GM12878 (cell line): ENCODE data around the gene CDKN1B. TPM values are rescaled to one million over a fixed set of nuclear protein-coding genes. Genes with fewer than 3 reads are reported as not detected.

Experiments used
- BCL11A ChIP-seq: IDR thresholded peaks from 2 replicates; pipeline ENCODE4 v1.6.1; 2011; ENCODE audit warnings: low read depth, low read length
- BRCA1 ChIP-seq: IDR thresholded peaks from 2 replicates; pipeline ENCODE4 v1.6.1; 2011; ENCODE audit warnings: low read depth, low read length, improper control_type of control experiment
- EZH2 ChIP-seq: IDR thresholded peaks from 2 replicates; pipeline ENCODE4 v1.6.1; 2012; ENCODE audit warnings: low read depth, mild to moderate bottlenecking, control low read depth, inconsistent platforms, low read length, borderline replicate concordance; ENCODE audit not compliant: control insufficient read depth
- IKZF2 ChIP-seq, 2 experiments: fragments of 450-650 bp; IDR thresholded peaks; 2 replicates each; pipeline ENCODE4 v1.6.1; 2017; ENCODE audit warnings: mild to moderate bottlenecking in 2 of 2, moderate library complexity in 2 of 2
- IRF4 ChIP-seq: IDR thresholded peaks from 2 replicates; pipeline ENCODE4 v1.6.1; 2011; ENCODE audit warnings: low read depth, low read length
- MYC ChIP-seq: IDR thresholded peaks from 2 replicates; pipeline ENCODE4 v1.6.1; 2011; ENCODE audit warnings: mild to moderate bottlenecking, low read length, moderate library complexity, inconsistent platforms; ENCODE audit not compliant: insufficient read depth, insufficient replicate concordance, insufficient read length, severe bottlenecking
- NFYB ChIP-seq: IDR thresholded peaks from 2 replicates; pipeline ENCODE4 v1.6.1; 2011; ENCODE audit warnings: low read depth, mild to moderate bottlenecking, low read length, improper control_type of control experiment, moderate library complexity; ENCODE audit not compliant: insufficient read depth
- NR2C1 ChIP-seq: fragments of 450-650 bp; IDR thresholded peaks from 2 replicates; pipeline ENCODE4 v1.6.1; 2017; ENCODE audit warnings: antibody characterized with exemption, mild to moderate bottlenecking, moderate library complexity
- PML ChIP-seq: IDR thresholded peaks from 2 replicates; pipeline ENCODE4 v1.6.1; 2012; ENCODE audit warnings: low read length, inconsistent platforms
- POU2F2 ChIP-seq: IDR thresholded peaks from 3 replicates; pipeline ENCODE4 v1.6.1; 2011; ENCODE audit warnings: low read depth, mild to moderate bottlenecking, low read length, borderline replicate concordance
- RAD51 ChIP-seq: fragments of 450-650 bp; IDR thresholded peaks from 2 replicates; pipeline ENCODE4 v1.6.1; 2016; ENCODE audit warnings: moderate library complexity, mild to moderate bottlenecking, inconsistent platforms
- RB1 ChIP-seq: fragments of 450-650 bp; formaldehyde crosslinking; IDR thresholded peaks from 2 replicates; pipeline ENCODE4 v1.6.1; 2017; ENCODE audit warnings: mild to moderate bottlenecking, borderline replicate concordance
- SMARCA5 ChIP-seq: fragments of 450-650 bp; IDR thresholded peaks from 2 replicates; pipeline ENCODE4 v1.6.1; 2017; ENCODE audit warnings: mild to moderate bottlenecking
- SREBF1 ChIP-seq: IDR thresholded peaks from 2 replicates; pipeline ENCODE4 v1.6.1; 2012; ENCODE audit warnings: mild to moderate bottlenecking, low read length
- SUZ12 ChIP-seq: fragments of 200-600 bp; sonication (generic); IDR thresholded peaks from one replicate; pipeline ENCODE4 v1.6.1; 2018; ENCODE audit warnings: antibody characterized with exemption, mild to moderate bottlenecking; ENCODE audit not compliant: unreplicated experiment
- YY1 ChIP-seq: IDR thresholded peaks from 2 replicates; pipeline ENCODE4 v1.6.1; 2011; ENCODE audit warnings: low read depth, mild to moderate bottlenecking, low read length
- ZNF622 ChIP-seq: fragments of 450-650 bp; IDR thresholded peaks from 2 replicates; pipeline ENCODE4 v1.6.1; 2017; ENCODE audit warnings: mild to moderate bottlenecking, inconsistent platforms
- polyA plus RNA-seq, 11 experiments: library from polyadenylated mRNA; depleted of rRNA in 4 of 11; unstranded in 6 of 11; stranded (reverse) in 5 of 11; fragments of >200 nt; fragmentation: Nextera tagmentation in 4 of 11; fragmentation: Illumina TruSeq in 1 of 11; extraction: Ambion mirVana in 4 of 11; extraction: Trizol in 1 of 11; gene quantifications; 1 replicate in 1 of 11; 2 replicates in 10 of 11; pipeline versions ENCODE4 v1.2.1 to v1.2.3, GENCODE V29; 2011 to 2016; ENCODE audit warnings: inconsistent platforms in 2 of 11, missing spikeins in 2 of 11, low read depth in 1 of 11
- total RNA-seq, 4 experiments: library from RNA; depleted of rRNA in 3 of 4; stranded (reverse); fragments of >200 nt in 3 of 4; fragmentation: Illumina TruSeq in 1 of 4; extraction: Trizol in 1 of 4; gene quantifications; 2 replicates each; pipeline versions ENCODE4 v1.2.1 to v1.2.3, GENCODE V29; 2013 to 2021
- TF ChIP-seq, protein P1 (sequence below): IDR thresholded peaks from 2 replicates; pipeline ENCODE4 v1.6.1; 2012; ENCODE audit warnings: improper control_type of control experiment, low read depth, low read length; ENCODE audit not compliant: insufficient replicate concordance
- TF ChIP-seq, protein P2 (sequence below): fragments of 450-650 bp; IDR thresholded peaks from 2 replicates; pipeline ENCODE4 v1.6.1; 2017; ENCODE audit warnings: mild to moderate bottlenecking, low read depth, inconsistent platforms; ENCODE audit not compliant: poor library complexity, severe bottlenecking
- TF ChIP-seq, protein P3 (sequence below): fragments of 150-350 bp; IDR thresholded peaks from 2 replicates; pipeline ENCODE4 v1.6.1; 2016; ENCODE audit warnings: low read depth, low read length

Gene CDKN1B
- total and polyA plus RNA-seq, 10 of the 15 experiments (the other 5 are each of a cell fraction or from before 2014, with no cell fraction given), result 4.2 to 39.1 (median 23.1) TPM

DNA sequence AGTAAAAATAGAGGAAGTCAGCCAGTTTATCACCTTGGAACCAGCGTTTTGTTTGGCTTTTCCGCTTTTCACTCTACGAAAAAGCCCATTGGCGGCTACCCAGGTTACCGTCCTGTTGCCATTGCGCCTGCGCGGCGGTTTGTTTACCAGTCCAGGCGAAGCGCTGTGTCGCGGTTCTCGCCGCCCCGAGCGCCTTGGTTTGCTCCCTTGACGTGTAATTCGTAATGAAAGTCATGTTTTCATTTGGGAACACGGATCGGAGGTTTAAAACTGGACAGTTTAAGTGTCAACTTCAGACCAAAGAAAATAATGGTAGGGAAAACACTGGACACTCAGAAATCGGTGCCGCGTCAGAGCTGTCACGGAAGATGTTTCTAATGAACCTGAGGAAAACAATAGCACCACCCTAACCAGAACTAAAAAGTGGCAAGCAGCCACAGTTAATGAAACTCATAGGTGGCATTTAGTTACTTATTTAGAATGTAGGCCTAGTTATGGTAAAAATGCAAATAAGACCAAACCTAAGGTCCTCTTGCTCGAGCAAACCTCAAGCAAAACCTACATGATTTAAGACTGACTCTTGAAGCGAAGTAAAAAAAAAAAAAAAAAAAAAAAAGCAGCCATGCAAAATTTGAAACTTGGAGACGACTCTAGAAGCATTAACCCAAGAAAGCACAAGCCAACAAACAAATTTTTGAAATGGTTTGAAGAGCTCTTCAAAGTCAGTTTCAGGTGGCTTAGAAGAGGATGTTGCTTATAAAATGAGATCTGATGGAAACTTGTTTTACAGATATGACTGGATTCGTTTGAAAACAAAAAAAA, 20.4 kb upstream of the CDKN1B start (continued):
- TF ChIP-seq, protein P1, sequence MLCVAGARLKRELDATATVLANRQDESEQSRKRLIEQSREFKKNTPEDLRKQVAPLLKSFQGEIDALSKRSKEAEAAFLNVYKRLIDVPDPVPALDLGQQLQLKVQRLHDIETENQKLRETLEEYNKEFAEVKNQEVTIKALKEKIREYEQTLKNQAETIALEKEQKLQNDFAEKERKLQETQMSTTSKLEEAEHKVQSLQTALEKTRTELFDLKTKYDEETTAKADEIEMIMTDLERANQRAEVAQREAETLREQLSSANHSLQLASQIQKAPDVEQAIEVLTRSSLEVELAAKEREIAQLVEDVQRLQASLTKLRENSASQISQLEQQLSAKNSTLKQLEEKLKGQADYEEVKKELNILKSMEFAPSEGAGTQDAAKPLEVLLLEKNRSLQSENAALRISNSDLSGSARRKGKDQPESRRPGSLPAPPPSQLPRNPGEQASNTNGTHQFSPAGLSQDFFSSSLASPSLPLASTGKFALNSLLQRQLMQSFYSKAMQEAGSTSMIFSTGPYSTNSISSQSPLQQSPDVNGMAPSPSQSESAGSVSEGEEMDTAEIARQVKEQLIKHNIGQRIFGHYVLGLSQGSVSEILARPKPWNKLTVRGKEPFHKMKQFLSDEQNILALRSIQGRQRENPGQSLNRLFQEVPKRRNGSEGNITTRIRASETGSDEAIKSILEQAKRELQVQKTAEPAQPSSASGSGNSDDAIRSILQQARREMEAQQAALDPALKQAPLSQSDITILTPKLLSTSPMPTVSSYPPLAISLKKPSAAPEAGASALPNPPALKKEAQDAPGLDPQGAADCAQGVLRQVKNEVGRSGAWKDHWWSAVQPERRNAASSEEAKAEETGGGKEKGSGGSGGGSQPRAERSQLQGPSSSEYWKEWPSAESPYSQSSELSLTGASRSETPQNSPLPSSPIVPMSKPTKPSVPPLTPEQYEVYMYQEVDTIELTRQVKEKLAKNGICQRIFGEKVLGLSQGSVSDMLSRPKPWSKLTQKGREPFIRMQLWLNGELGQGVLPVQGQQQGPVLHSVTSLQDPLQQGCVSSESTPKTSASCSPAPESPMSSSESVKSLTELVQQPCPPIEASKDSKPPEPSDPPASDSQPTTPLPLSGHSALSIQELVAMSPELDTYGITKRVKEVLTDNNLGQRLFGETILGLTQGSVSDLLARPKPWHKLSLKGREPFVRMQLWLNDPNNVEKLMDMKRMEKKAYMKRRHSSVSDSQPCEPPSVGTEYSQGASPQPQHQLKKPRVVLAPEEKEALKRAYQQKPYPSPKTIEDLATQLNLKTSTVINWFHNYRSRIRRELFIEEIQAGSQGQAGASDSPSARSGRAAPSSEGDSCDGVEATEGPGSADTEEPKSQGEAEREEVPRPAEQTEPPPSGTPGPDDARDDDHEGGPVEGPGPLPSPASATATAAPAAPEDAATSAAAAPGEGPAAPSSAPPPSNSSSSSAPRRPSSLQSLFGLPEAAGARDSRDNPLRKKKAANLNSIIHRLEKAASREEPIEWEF, result no peak
- TF ChIP-seq NR2C1, result no peak; the same call in 1 of the 2 replicates
- no peak for TF ChIP-seq BCL11A
- TF ChIP-seq BRCA1, result no peak
- TF ChIP-seq, protein P2, sequence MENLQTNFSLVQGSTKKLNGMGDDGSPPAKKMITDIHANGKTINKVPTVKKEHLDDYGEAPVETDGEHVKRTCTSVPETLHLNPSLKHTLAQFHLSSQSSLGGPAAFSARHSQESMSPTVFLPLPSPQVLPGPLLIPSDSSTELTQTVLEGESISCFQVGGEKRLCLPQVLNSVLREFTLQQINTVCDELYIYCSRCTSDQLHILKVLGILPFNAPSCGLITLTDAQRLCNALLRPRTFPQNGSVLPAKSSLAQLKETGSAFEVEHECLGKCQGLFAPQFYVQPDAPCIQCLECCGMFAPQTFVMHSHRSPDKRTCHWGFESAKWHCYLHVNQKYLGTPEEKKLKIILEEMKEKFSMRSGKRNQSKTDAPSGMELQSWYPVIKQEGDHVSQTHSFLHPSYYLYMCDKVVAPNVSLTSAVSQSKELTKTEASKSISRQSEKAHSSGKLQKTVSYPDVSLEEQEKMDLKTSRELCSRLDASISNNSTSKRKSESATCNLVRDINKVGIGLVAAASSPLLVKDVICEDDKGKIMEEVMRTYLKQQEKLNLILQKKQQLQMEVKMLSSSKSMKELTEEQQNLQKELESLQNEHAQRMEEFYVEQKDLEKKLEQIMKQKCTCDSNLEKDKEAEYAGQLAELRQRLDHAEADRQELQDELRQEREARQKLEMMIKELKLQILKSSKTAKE, result peak; percentile 58
- TF ChIP-seq SUZ12, result no peak
- TF ChIP-seq SREBF1, result no peak
- TF ChIP-seq RB1, result peak; percentile 63; the same call in 1 of the 2 replicates
- TF ChIP-seq POU2F2, result peak; percentile 49; the same call in 1 of the 3 replicates
- TF ChIP-seq, protein P3, sequence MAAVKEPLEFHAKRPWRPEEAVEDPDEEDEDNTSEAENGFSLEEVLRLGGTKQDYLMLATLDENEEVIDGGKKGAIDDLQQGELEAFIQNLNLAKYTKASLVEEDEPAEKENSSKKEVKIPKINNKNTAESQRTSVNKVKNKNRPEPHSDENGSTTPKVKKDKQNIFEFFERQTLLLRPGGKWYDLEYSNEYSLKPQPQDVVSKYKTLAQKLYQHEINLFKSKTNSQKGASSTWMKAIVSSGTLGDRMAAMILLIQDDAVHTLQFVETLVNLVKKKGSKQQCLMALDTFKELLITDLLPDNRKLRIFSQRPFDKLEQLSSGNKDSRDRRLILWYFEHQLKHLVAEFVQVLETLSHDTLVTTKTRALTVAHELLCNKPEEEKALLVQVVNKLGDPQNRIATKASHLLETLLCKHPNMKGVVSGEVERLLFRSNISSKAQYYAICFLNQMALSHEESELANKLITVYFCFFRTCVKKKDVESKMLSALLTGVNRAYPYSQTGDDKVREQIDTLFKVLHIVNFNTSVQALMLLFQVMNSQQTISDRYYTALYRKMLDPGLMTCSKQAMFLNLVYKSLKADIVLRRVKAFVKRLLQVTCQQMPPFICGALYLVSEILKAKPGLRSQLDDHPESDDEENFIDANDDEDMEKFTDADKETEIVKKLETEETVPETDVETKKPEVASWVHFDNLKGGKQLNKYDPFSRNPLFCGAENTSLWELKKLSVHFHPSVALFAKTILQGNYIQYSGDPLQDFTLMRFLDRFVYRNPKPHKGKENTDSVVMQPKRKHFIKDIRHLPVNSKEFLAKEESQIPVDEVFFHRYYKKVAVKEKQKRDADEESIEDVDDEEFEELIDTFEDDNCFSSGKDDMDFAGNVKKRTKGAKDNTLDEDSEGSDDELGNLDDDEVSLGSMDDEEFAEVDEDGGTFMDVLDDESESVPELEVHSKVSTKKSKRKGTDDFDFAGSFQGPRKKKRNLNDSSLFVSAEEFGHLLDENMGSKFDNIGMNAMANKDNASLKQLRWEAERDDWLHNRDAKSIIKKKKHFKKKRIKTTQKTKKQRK, result no peak
- peak; percentile 69; the same call in 1 of the 2 replicates for TF ChIP-seq RAD51
- TF ChIP-seq IRF4, result 0 out of 2 replicates have a peak, but pooled peaks have one; percentile 11
- TF ChIP-seq NFYB, result no peak
- TF ChIP-seq SMARCA5, result no peak
- no peak for TF ChIP-seq EZH2
- no peak for TF ChIP-seq ZNF622
- no peak for TF ChIP-seq MYC
- TF ChIP-seq YY1, result no peak
- TF ChIP-seq PML, result 0 out of 2 replicates have a peak, but pooled peaks have one; percentile 43
- TF ChIP-seq IKZF2 (IDR thresholded peaks at IDR 0.05), result peak; percentile 85 to 87
